BE2C (cell line): ENCODE results near the gene GGPS1.
"Not testable (repeated sequence)": the region's sequence is repeated elsewhere in the genome, so short reads cannot be mapped to it uniquely, and the experiment has no call there.

Experiments used
- DNase-seq: peaks from one replicate; pipeline ENCODE4 v3.0.0-alpha.2; 2020
- H3K27me3 ChIP-seq: fragments of 250-450 bp; sonication (Bioruptor Pico); 2 replicates; pipeline ENCODE4 v1.5.1; 2020; ENCODE audit warnings: mild to moderate bottlenecking
- H3K36me3 ChIP-seq: fragments of 250-450 bp; sonication (Bioruptor Pico); 2 replicates; pipeline ENCODE4 v1.5.1; 2020; ENCODE audit warnings: mild to moderate bottlenecking
- H3K4me1 ChIP-seq: fragments of 250-450 bp; sonication (Bioruptor Pico); 2 replicates; pipeline ENCODE4 v1.5.1; 2020
- H3K4me3 ChIP-seq: 2 replicates; pipeline ENCODE4 v1.5.1; 2011; ENCODE audit warnings: low read depth, low read length
- H3K9me3 ChIP-seq: fragments of 250-450 bp; sonication (Bioruptor Pico); 2 replicates; pipeline ENCODE4 v1.5.1; 2020
- CTCF ChIP-seq: IDR thresholded peaks from 2 replicates; pipeline ENCODE4 v1.5.1; 2012; ENCODE audit warnings: mild to moderate bottlenecking, low read depth, low read length

The GGPS1 gene

GRCh38 chr1:235358899-235359298 is 30.5 kb downstream of the GGPS1 start:
- H3K27me3 ChIP-seq, result no peaks in the 10 kb centered on the region
- no peak for TF ChIP-seq CTCF
- DNase-seq, result no peak
- H3K36me3 ChIP-seq, result no peaks in the 10 kb centered on the region
- no peak overlapping the region for H3K4me3 ChIP-seq
- H3K9me3 ChIP-seq, result no peaks in the 10 kb centered on the region
- no peaks in the 10 kb centered on the region for H3K4me1 ChIP-seq

GRCh38 chr1:235364189-235364588 is 35.8 kb downstream of the GGPS1 start:
- not testable (repeated sequence) for H3K4me3 ChIP-seq, H3K27me3 ChIP-seq, H3K4me1 ChIP-seq, H3K36me3 ChIP-seq, H3K9me3 ChIP-seq, DNase-seq

GRCh38 chr1:235366286-235366685 is 37.9 kb downstream of the GGPS1 start:
- Histone ChIP-seq H3K36me3 (no peaks in the 10 kb centered on the region), H3K9me3 (no peaks in the 10 kb centered on the region), H3K4me3 (no peak overlapping the region), H3K4me1 (no peaks in the 10 kb centered on the region), H3K27me3 (no peaks in the 10 kb centered on the region)
- no peak for TF ChIP-seq CTCF
- no peak for DNase-seq

DNA sequence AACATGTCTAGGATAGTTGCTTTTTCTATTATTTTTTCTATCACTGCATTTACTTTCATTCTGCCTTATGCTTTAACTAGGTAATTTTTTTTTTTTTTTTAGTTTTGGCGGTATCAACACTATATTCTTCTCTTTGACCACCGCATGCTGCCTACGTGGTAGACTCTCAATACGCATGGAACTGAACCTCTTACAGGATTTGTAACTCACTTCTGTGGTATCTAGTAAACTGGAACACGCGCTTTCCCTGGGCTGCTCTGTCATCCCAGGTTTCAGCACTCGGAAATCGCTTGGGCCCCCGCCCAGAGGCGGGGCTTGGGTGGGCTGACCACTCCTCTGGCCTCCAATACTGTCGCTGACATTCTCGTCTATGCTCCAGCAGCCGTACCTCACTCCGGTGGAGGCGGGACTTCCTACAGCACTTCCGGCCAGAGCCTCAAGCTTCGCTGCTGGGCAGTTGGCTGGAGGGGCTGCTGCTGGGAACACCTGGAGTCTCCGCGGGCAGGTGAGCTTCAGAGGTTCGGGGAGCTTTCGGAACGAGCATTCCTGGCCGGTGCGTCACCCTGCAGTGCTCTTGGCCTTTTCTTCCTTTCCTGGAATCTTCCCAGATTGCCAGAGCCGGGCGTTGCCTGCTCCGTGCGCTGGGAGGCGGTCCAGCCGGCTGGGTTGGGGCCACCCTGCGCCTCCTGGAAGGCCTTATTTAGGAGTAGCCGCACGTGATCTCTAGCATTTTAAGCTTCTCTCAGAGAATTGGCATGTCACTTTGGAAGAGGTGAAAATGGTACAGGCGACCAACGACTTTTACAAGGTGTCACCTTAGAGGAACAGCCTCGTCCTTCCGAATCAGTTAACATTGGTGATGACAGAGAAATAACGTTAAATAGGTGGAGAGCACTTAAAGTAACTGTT is 38.9 kb downstream of the GGPS1 start, which contains the start of gene TBCE:
TBCE (plus strand) TSS at position 428 of the 909 bp plus-strand sequence. CDS start 12,623 bp downstream, outside the sequence.
- Histone ChIP-seq H3K9me3 (no peaks in the 10 kb centered on the region), H3K4me3 (peak within 1 kb of the TSS; percentile 91), H3K27me3 (no peaks in the 10 kb centered on the region), H3K36me3 (no peaks in the 10 kb centered on the region), H3K4me1 (no peaks in the 10 kb centered on the region)
- DNase-seq, result peak; percentile 97
- TF ChIP-seq CTCF, result no peak

- no peak for DNase-seq
- H3K4me3 ChIP-seq, result peak overlapping the region; percentile 91
- no peaks in the 10 kb centered on the region for H3K27me3 ChIP-seq
- no peaks in the 10 kb centered on the region for H3K36me3 ChIP-seq
- no peaks in the 10 kb centered on the region for H3K4me1 ChIP-seq
- TF ChIP-seq CTCF, result no peak
- no peaks in the 10 kb centered on the region for H3K9me3 ChIP-seq
These were observed 40.1 kb downstream of the GGPS1 start for GRCh38 chr1:235368428-235368827.

DNA sequence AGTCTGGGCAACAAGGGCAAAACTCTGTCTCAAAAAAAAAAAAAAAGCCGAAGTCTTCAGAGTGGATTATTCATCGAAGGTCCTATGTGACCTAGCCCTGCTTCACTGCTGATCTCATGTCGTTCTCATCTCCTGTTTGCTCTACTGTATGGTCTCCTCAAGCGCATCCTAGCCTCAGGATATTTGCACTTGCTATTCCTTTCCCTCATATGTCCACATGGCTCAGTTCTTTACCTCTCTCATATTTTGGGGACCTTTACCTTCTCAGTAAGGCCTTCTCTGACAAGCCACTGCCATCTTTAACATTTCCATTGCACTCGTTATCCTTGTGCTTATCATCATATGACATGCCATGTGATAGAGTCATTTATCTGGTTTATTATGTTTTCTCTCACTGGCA is 41.4 kb downstream of the GGPS1 start:
- Histone ChIP-seq H3K9me3 (no peaks in the 10 kb centered on the region), H3K4me3 (no peak overlapping the region), H3K4me1 (no peaks in the 10 kb centered on the region), H3K27me3 (no peaks in the 10 kb centered on the region), H3K36me3 (no peaks in the 10 kb centered on the region)
- no peak for TF ChIP-seq CTCF
- no peak for DNase-seq
